HG03439 (cell line): Measurements from ENCODE around the gene SPOPL.
A peak's percentile ranks its signal among the peaks of the same experiment; 100 is the strongest.

Experiments used
- ATAC-seq: cut with Tn5 transposase; IDR thresholded peaks from one replicate; pipeline ENCODE4 v1.9.1; 2021; ENCODE audit warnings: mild to moderate bottlenecking, moderate library complexity; ENCODE audit not compliant: unreplicated experiment

Gene SPOPL

DNA sequence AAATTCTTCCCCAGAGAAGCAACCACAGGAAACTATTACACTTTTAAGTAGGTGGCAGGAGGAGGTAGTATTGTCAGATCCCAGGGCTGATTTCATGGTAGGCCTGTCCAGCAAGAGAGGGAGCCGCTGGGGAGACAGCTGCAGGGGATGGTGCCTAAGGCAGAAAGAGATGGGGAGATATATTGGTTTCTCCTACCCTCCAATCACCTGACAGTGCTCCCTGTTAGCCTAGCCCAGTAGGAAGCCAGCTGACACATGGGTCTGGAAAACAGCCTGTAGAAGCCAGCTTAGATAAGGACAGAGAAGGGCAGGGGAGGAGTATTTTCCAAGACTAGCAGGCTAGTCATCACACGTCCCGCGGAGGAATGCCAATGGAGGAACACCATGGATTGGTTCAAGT, 8.2 kb upstream of the SPOPL start:
- ATAC-seq, result no peak

- ATAC-seq, result no peak
These were observed 7.2 kb upstream of the SPOPL start for GRCh38 chr2:138494265-138494966.

- ATAC-seq, result no peak
These were observed 6.2 kb upstream of the SPOPL start for GRCh38 chr2:138495384-138495783.

DNA sequence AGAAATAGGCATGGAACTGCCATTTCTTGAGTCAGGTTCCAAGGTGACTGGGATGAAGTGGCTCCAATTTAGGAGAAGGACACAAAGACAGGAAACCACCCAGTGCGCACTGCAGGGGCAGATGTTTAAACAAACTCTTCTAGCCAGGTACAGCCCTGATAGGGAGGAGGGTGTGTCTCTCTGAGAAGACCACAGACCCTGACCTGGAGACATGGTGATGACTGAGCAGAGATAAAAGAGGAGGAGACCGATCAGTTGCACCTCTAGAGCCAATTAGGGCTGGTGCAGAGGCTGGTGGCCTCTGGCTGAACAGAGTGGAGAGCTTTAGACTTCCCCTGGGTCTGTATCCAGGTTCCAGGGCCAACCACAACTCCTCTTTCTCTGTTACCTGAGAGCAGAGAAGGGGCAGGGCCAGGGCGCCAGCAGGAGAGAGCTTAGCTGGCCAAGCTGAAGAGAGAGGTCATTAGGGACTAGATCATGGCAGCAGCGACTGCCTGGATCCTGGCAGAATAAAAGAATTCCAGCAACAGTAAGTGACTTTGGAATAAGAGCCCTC, 5.4 kb upstream of the SPOPL start:
- no peak for ATAC-seq

DNA sequence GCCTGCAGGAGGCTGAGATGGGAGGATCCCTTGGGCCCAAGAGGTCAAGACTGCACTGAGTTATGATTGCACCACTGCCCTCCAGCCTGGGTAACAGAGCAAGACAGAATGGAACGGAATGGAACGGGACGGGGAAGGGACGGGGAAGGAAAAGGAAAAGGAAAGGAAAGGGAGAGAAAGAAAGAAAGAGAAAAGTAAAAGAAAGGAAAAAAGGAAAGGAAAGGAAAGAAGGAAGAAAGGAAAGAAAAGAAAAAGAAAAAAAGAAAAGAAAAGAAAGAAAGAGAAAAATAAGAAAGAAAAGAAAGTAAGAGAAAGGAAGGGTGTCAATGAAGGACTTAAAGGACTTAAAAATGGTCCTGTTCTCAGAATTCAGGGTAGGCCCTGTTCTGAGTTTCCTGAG, 4.3 kb upstream of the SPOPL start:
- ATAC-seq, result no peak

DNA sequence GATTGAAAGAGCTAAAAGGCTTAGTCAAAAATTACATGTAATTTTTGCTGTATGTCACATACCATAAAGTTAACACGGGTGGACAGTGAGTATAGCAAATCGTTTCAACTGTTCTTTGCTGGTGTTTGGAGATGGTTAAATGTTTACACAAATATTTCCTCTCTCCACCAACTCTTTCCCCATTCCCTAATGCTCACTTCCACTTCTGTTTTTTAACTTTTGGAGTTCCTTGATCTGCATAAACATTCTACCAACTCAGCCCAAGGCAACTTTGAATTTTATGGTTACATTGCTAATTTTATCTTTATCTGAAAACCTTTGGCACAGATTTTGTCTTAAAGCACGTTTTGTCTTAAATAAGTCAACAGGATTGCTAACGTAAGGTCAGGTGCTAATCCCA, 1.9 kb upstream of the SPOPL start:
- no peak for ATAC-seq

DNA sequence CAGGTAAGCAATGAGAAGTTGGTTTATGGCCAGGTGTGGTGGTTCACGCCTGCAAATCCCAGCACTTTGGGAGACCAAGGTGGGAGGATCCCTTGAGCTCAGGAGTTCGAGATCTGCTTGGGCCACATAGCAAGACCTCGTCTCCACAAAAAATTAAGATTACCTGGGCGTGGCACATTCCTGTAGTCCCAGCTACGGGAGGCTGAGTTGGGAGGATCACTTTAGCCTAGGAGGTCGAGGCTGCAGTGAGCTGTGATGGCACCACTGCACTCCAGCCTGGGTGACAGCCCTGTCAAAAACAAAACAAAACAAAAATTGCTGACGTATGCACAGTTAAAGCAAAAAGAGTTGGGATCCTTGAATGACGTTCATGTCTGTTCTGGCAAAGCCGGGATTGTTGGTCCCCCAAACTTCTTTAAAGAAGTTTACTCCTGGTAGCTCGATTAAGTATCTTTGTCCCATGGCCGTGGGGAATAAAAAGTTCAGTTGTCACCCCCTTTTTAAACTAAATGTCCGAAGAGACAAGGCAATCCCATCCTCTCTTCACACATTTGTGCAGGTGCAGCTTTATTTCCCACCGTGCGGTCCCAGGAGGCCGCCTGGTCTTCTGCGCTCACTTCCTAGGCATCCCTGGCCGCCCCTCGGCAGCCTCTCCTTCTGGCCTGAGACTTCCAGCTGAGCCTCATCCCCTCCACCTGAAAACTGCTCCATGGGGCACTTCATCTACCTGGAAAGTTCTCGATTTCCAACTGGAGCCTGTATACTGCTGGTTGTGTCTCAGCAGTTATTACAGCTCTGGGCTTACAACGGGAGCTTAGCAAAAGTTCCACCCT, 762 bp upstream of the SPOPL start:
- peak; percentile 4 for ATAC-seq

DNA sequence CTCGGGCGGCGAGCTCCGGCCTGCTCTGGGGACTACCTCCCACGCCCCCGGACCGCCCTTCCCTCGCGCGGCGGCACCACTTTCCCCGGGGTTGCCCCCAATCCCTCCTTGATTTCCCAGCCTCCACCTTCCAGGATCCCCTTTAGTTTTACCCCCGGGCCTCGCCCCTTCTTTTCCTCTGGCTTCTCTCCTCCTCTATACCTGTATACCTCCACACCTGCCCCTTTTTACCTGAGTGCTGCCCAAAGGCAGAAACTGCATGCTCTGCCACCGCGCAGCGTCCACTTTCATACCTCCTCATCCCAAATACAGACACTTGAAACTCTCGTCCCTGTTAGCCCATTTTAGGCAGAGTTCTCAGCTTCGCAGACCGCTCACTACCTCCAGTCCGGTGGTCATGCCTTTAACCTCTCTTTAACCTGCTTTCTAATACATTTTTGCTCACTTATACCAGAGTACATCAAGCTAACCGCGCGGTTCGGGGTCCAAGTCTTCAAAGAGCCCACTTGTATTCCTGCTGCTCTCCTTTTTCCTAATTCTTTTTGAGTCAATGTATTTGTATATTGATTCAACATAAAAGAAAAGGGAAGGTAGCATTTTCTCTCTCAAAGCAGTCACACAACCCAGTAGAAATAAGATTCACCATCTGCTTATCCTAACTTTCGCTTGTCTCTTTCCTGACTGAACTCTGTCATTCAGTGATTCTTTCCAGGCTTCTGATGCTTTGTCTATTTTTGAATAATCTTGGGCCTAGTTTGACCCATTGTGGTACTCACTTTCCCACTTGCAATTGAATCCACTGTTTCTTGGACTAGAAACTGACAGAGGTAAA, 901 bp downstream of the SPOPL start:
- ATAC-seq, result peak; percentile 2

DNA sequence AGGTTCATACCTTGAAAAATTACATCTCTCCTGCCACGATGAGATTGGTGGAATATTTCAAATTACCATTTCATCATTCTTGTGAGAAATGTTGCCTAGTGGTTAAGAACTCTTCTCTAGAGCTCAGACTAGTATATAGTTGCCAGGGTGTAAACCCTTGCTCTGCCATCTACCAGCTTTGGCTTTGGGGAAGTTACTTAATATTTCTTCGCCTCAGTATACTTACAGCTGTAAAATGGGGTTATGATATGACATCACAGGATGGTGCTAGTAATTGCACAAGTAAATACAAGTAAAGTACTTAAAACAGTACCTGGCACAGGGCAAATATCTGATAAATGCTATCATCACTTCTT, 1.5 kb downstream of the SPOPL start:
- ATAC-seq, result peak; percentile 18

DNA sequence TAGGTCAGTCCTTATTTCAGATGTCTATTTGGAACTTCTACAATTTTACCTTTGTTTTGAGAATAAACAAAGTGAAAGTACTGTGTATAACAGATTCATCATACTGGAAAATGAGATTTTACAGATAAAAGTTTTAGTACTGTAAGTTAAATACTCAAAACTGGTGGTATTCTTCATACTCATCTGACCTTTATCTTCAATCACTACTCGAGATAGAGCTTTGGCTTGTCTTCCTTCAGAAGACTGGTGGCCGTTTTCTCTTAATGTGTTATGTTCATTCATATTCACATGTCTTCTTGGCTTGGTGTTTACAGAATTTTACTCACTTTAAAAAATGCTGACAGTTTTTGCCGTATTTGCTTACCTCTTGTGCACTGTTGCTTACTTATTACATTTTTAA, 2.1 kb downstream of the SPOPL start:
- no peak for ATAC-seq

DNA sequence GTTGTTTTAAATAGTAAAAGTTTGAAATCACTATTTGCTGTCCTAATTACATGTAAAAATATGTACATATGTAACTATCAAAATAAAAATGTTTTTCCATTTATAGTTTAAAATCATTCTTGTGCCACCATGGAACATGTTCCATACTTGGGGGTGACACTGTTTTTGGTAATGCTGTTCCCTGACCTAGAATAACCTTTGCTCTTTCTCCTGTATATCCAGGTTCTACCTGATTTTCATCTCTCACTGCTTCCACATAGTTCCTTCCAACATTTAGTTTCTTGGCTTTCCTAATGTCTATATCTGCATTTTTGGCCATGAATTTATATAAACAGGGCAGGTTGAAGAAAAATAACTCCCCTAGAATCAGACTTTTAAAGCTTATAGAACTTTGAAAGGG, 2.5 kb downstream of the SPOPL start:
- ATAC-seq, result no peak

GRCh38 chr2:138504546-138505235, 3.1 kb downstream of the SPOPL start:
- ATAC-seq, result peak; percentile 24

- ATAC-seq, result no peak
These were observed 5.7 kb downstream of the SPOPL start for GRCh38 chr2:138507267-138507666.

DNA sequence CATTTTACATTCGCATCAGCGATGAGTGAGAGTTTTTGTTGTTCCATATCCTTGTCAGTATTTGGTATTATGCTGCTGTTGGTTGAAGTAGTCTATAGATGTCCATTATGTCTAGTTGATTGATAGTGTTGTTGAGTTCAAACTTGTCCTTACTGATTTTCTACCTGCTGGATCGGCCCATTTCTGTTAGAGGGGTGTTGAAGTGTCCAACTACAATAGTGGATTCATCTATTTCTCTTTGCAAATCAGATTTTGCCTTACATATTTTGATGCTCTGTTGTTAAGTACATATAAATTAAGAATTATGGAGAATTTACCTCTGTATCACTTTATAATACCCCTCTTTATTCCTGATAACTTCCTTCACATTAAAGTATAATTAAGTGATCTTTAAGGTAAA, 8.7 kb downstream of the SPOPL start:
- ATAC-seq, result no peak

GRCh38 chr2:138512672-138513071, 11.1 kb downstream of the SPOPL start:
- ATAC-seq, result no peak

- no peak for ATAC-seq
These were observed 12.6 kb downstream of the SPOPL start for GRCh38 chr2:138514173-138514572.

DNA sequence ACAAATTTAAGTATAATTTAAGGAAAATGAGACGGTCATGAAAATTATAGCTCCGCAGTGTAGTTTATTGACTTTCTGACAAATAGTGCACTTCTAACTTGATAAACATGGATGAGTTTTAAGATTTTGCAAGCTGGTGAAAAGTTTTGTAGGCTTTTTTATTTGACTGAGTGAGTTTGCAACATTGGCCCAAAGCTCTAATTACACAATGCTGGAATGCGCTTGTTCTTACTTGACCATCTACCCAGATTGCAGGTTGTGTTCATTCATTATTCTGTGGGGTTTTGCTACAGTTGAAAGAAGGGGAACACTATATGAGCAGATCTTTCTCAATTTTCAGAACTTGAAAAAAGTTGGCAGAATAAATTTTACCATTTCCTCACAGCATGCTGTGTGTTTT, 13.5 kb downstream of the SPOPL start:
- no peak for ATAC-seq

DNA sequence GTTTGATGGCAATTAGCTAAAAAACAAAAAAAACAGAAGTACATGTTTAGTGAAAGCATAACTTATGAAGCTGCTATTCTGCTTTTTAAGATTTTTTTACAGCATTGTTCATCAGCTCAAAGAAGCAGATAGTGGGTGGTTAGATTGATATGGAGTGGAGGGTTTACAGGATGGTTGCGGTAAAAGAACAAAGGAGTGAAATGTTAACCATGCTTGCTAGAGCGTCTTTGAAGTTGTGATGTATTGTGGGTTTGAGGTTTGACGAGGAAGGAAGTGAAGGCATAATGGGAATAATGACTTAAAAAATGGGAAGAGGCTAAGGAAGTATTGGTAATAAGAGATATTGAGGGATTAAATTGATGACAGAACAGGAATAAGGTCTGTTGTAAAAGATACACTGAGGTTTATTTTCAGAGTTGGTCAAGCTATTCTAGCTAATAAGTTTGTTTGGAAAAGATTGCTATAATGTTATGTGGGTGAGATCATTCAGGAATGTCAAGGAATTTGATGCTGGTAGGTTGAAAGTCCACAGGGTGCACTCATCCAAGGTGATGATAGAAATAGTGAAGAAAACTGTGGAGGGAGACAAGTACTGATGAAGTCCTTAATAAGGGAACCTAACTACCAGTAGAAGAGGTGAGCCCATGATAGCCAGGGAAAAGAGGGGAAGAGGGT, 14.6 kb downstream of the SPOPL start:
- no peak for ATAC-seq

DNA sequence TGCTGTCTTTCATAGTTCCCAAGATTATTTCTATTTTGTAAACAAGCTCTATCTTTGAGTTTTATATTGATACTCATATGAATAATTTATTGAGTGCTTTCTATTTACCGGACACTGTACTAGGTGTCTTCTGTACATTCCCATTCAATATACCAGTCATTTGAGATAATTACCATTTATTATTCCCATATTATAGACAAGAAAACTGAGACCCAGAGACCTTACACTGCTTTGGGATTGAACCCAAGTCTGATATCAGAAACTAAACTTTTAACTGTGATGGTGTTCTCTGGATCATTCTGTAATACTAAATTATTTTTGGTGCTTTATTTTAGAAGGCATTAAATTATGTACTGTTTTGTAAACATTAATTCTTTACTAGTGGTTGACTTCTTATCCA, 17.3 kb downstream of the SPOPL start:
- no peak for ATAC-seq

DNA sequence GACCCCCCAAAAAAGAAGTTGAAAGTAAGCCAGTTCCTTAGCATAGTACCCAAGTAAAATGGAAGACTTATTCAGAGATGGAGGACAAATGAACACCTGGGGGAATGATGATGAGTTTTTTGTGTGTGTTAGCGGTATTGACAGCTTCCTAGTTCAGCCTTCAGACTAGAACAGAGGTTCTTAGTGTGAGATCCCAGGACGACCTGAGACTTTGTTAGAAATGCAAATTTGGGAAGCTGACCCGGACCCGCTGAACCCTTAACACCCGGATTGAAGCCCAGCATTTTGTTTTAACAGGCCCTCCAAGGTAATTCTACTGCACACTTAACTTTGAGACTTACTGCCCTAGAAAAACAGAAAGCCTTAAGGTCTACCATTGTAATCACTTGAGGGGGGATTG, 20.3 kb downstream of the SPOPL start:
- no peak for ATAC-seq
